SK-N-SH (cell line): ENCODE measurements around the gene TLNRD1.

Experiments
- CTCF ChIP-seq: fragments of 200-600 bp; sonication (generic); IDR thresholded peaks from 2 replicates; pipeline ENCODE4 v1.6.1; 2017; ENCODE audit warnings: antibody characterized with exemption, mild to moderate bottlenecking, moderate library complexity
- EP300 ChIP-seq, 2 experiments: IDR thresholded peaks; 2 replicates each; pipeline versions ENCODE4 v1.4.0 to v1.6.1; 2012; ENCODE audit warnings: borderline replicate concordance in 1 of 2, low read depth in 1 of 2, low read length in 1 of 2
- EZH2phosphoT487 ChIP-seq: fragments of 200-600 bp; sonication (generic); IDR thresholded peaks from 2 replicates; pipeline ENCODE4 v1.6.1; 2017; ENCODE audit warnings: low read depth, mixed run types, mild to moderate bottlenecking, antibody characterized with exemption, moderate library complexity, borderline replicate concordance
- FOXJ3 ChIP-seq: sonication (generic); formaldehyde crosslinking; IDR thresholded peaks from 2 replicates; pipeline ENCODE4 v1.5.1; 2020; ENCODE audit warnings: mild to moderate bottlenecking, missing genetic modification reagents
- GABPA ChIP-seq: IDR thresholded peaks from 2 replicates; pipeline ENCODE4 v1.4.0; 2012; ENCODE audit warnings: low read depth, mild to moderate bottlenecking
- PBX3 ChIP-seq: IDR thresholded peaks from 2 replicates; pipeline ENCODE4; 2012
- TAF1 ChIP-seq: IDR thresholded peaks from 2 replicates; pipeline ENCODE4 v1.6.1; 2012; ENCODE audit warnings: low read depth, mild to moderate bottlenecking, low read length, moderate library complexity, borderline replicate concordance
- USF2 ChIP-seq: fragments of 150-350 bp; IDR thresholded peaks from 2 replicates; pipeline ENCODE4 v1.6.1; 2017; ENCODE audit warnings: antibody characterized with exemption, low read length, low read depth, borderline replicate concordance

GRCh38 chr15:80971143-80971542, 29.6 kb upstream of the TLNRD1 start:
- TF ChIP-seq PBX3 (no peak), CTCF (no peak), GABPA (no peak), EZH2phosphoT487 (no peak), USF2 (no peak), EP300 (IDR thresholded peaks at IDR 0.05; ENCODE audit: borderline replicate concordance in 1 of 2, low read depth in 1 of 2, low read length in 1 of 2) (no peak), TAF1 (no peak), FOXJ3 (CRISPR knock-in tag) (no peak)
